H1 (cell line): ENCODE measurements around the gene ETNPPL. TPM values are rescaled to one million over a fixed set of nuclear protein-coding genes. Genes with fewer than 3 reads are reported as not detected.

ENCODE experiments used
- CBX5 ChIP-seq: fragments of 300-800, 300-1000 bp; sonication (generic); IDR thresholded peaks from 2 replicates; pipeline ENCODE4 v1.7.1; 2016; ENCODE audit warnings: antibody characterized with exemption, low read length, low read depth
- TBP ChIP-seq: IDR thresholded peaks from 2 replicates; pipeline ENCODE4 v1.6.1; 2011; ENCODE audit warnings: low read depth, low read length, improper control_type of control experiment
- TCF12 ChIP-seq: IDR thresholded peaks from 2 replicates; pipeline ENCODE4 v1.6.1; 2011; ENCODE audit warnings: low read depth, mild to moderate bottlenecking, low read length
- polyA plus RNA-seq, 7 experiments: library from polyadenylated mRNA; depleted of rRNA in 3 of 7; stranded (reverse) in 5 of 7; unstranded in 2 of 7; fragments of >200 nt in 5 of 7; fragments of 200-250 nt in 2 of 7; gene quantifications; 1 replicate in 5 of 7; 2 replicates in 1 of 7; 4 replicates in 1 of 7; pipeline versions ENCODE4 v1.2.1 to v1.2.3, GENCODE V29; 2011 to 2013; ENCODE audit warnings: missing spikeins in 2 of 7, mixed read lengths in 2 of 7
- total RNA-seq: library from RNA; stranded (reverse); fragmentation: NEBNext Ultra II Directional; extraction: Animal tissue kit (Norgen Biotek cat#: 25700); gene quantifications from 2 replicates; pipeline ENCODE4 v1.2.1, GENCODE V29; 2021

ETNPPL gene
- total and polyA plus RNA-seq, 2 of the 8 experiments (the other 6 are each of a cell fraction or from before 2014, with no cell fraction given) = 0.80 to 2.5 TPM

GRCh38 chr4:108763986-108764385 is 1.1 kb upstream of the ETNPPL start (continued):
- TF ChIP-seq CBX5 = no peak
- TF ChIP-seq TCF12 = no peak
- TF ChIP-seq TBP = no peak
